Effector memory CD4-positive, alpha-beta T cell (primary cell): ENCODE results near the gene ZNF280A.
"Not testable (repeated sequence)": the region's sequence is repeated elsewhere in the genome, so short reads cannot be mapped to it uniquely, and the experiment has no call there.

ENCODE experiments used
- DNase-seq, 3 donors: peaks; one replicate each; pipeline ENCODE4 v3.0.0-alpha.2; 2020
- H3K27ac ChIP-seq: 2 replicates; pipeline ENCODE4 v1.7.0; 2013; ENCODE audit warnings: mild to moderate bottlenecking, low read length, moderate library complexity; ENCODE audit not compliant: insufficient read depth, poor library complexity, severe bottlenecking
- H3K27me3 ChIP-seq: replicated peaks from 2 replicates; pipeline ENCODE4 v1.7.0; 2013; ENCODE audit warnings: mild to moderate bottlenecking, low read length; ENCODE audit not compliant: insufficient read depth, control insufficient read depth, poor library complexity, severe bottlenecking
- H3K36me3 ChIP-seq: 2 replicates; pipeline ENCODE4 v1.7.0; 2013; ENCODE audit warnings: mild to moderate bottlenecking, low read length, moderate library complexity; ENCODE audit not compliant: control insufficient read depth, insufficient read depth
- H3K4me1 ChIP-seq: 2 replicates; pipeline ENCODE4 v1.7.0; 2013; ENCODE audit warnings: low read length, mild to moderate bottlenecking; ENCODE audit not compliant: control insufficient read depth, insufficient read depth, poor library complexity, severe bottlenecking
- H3K4me3 ChIP-seq: 2 replicates; pipeline ENCODE4 v1.7.0; 2013; ENCODE audit warnings: low read length, low read depth, mild to moderate bottlenecking; ENCODE audit not compliant: insufficient read depth, poor library complexity, severe bottlenecking
- H3K9me3 ChIP-seq: 2 replicates; pipeline ENCODE4 v1.7.0; 2013; ENCODE audit warnings: mild to moderate bottlenecking, low read length, moderate library complexity; ENCODE audit not compliant: control insufficient read depth

ZNF280A gene

DNA sequence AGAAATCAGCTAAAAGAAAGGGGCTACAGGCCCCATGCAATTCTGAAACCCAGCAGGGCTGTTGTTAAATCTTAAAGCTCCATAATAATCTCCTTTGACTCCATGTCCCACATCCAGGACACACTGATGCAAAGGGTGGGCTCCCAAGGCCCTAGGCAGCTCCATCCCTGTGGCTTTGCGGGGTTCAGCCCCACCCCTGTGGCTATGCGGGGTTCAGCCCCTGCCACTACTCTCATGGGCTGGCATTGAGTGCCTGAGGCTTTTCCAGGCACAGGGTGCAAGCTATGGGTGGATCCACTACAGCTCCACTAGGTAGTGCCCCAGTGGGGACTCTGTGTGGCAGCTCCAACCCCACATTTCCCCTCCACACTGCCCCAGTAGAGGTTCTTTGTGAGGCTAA, 8.7 kb upstream of the ZNF280A start:
- no peaks in the 10 kb centered on the region for H3K36me3 ChIP-seq
- H3K4me1 ChIP-seq = no peaks in the 10 kb centered on the region
- no peaks in the 10 kb centered on the region for H3K9me3 ChIP-seq
- no peak overlapping the region for H3K4me3 ChIP-seq
- no peak overlapping the region for H3K27ac ChIP-seq
- DNase-seq = no peak
- no peaks in the 10 kb centered on the region for H3K27me3 ChIP-seq

- Histone ChIP-seq H3K9me3 (no peaks in the 10 kb centered on the region), H3K4me3 (no peak overlapping the region), H3K27ac (no peak overlapping the region), H3K27me3 (no peaks in the 10 kb centered on the region), H3K4me1 (no peaks in the 10 kb centered on the region), H3K36me3 (no peaks in the 10 kb centered on the region)
- no peak for DNase-seq
Observed at GRCh38 chr22:22527312-22527711, 7.2 kb upstream of the ZNF280A start.

GRCh38 chr22:22526125-22526912, 6.2 kb upstream of the ZNF280A start:
- H3K27ac ChIP-seq = no peak overlapping the region
- no peaks in the 10 kb centered on the region for H3K27me3 ChIP-seq
- no peaks in the 10 kb centered on the region for H3K36me3 ChIP-seq
- no peak for DNase-seq
- H3K4me3 ChIP-seq = no peak overlapping the region
- no peaks in the 10 kb centered on the region for H3K4me1 ChIP-seq
- no peaks in the 10 kb centered on the region for H3K9me3 ChIP-seq

DNA sequence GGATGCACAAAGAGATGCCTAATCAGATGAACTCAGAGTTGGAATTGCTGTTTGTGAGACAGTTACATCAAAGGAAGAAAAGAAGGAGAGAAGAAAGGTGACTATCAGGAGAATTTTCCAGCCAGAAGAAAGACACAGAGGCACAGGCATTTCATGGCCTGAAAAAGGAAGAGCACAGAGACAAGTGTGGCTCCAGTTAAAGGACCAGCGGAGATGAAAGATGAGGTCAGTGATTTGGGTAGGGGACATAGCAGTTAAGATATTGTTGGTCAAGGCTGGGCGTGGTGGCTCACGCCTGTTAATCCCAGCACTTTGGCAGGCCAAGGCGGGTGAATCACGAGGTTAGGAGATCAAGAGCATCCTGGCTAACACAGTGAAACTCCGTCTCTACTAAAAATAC, 3.4 kb upstream of the ZNF280A start:
- Histone ChIP-seq H3K27me3 (no peaks in the 10 kb centered on the region), H3K36me3 (no peaks in the 10 kb centered on the region), H3K4me3 (no peak overlapping the region), H3K27ac (no peak overlapping the region), H3K4me1 (no peaks in the 10 kb centered on the region), H3K9me3 (no peaks in the 10 kb centered on the region)
- no peak for DNase-seq

DNA sequence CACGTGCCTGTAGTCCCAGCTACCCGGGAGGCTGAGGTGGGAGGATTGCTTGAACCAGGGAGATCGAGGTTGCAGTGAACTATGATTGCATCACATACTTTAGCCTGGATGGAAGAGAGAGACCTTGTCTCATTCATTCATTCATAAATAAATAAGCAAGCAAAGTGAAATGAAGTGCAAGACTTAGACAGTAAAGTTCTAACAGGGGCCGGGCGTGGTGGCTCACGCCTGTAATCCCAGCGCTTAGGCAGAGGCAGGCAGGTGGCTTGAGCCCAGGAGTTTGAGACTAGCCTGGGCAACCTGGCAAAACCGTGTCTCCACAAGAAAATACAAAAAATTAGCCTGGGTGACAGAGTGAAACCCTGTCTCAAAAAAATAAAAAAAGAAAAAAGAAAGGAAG, 1.6 kb upstream of the ZNF280A start:
- Histone ChIP-seq H3K4me3 (no peak overlapping the region), H3K36me3 (no peaks in the 10 kb centered on the region), H3K4me1 (no peaks in the 10 kb centered on the region), H3K27me3 (no peaks in the 10 kb centered on the region), H3K27ac (no peak overlapping the region), H3K9me3 (no peaks in the 10 kb centered on the region)
- no peak for DNase-seq

- Histone ChIP-seq H3K4me1 (no peaks in the 10 kb centered on the region), H3K27ac (no peak overlapping the region), H3K4me3 (no peak overlapping the region), H3K27me3 (no peaks in the 10 kb centered on the region), H3K36me3 (no peaks in the 10 kb centered on the region), H3K9me3 (no peaks in the 10 kb centered on the region)
- no peak for DNase-seq
Observed at GRCh38 chr22:22520667-22521602, 865 bp upstream of the ZNF280A start.

- no peak overlapping the region for H3K4me3 ChIP-seq
- H3K36me3 ChIP-seq = no peaks in the 10 kb centered on the region
- H3K27ac ChIP-seq = no peak overlapping the region
- no peaks in the 10 kb centered on the region for H3K9me3 ChIP-seq
- DNase-seq = no peak
- no peaks in the 10 kb centered on the region for H3K4me1 ChIP-seq
- H3K27me3 ChIP-seq = no peaks in the 10 kb centered on the region
Observed at GRCh38 chr22:22519591-22519990, 479 bp downstream of the ZNF280A start.

DNA sequence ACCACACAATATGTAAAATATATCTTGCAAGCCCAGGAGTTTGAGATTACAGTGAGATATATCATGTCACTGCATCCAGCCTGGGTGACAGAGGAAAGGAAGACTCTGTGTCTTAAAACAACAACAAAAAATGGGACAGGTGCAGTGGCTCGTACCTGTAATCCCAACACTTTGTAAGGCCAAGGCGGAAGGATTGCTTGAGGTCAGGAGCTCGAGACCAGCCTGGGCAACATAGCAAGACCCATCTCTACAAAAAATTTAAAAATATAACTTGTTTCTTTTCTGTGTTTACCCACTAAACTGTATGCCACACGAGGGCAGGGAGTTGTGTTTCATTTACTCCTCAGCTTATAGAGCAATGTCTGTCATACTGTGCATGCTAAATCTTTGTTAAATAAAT, 3.1 kb downstream of the ZNF280A start:
- Histone ChIP-seq H3K4me1 (no peaks in the 10 kb centered on the region), H3K9me3 (no peaks in the 10 kb centered on the region), H3K36me3 (no peaks in the 10 kb centered on the region), H3K27ac (no peak overlapping the region), H3K27me3 (no peaks in the 10 kb centered on the region), H3K4me3 (no peak overlapping the region)
- DNase-seq = no peak

GRCh38 chr22:22515890-22516289, 4.2 kb downstream of the ZNF280A start:
- DNase-seq = no peak
- no peak overlapping the region for H3K4me3 ChIP-seq
- no peaks in the 10 kb centered on the region for H3K4me1 ChIP-seq
- H3K36me3 ChIP-seq = no peaks in the 10 kb centered on the region
- no peaks in the 10 kb centered on the region for H3K9me3 ChIP-seq
- no peak overlapping the region for H3K27ac ChIP-seq
- H3K27me3 ChIP-seq = no peaks in the 10 kb centered on the region

DNA sequence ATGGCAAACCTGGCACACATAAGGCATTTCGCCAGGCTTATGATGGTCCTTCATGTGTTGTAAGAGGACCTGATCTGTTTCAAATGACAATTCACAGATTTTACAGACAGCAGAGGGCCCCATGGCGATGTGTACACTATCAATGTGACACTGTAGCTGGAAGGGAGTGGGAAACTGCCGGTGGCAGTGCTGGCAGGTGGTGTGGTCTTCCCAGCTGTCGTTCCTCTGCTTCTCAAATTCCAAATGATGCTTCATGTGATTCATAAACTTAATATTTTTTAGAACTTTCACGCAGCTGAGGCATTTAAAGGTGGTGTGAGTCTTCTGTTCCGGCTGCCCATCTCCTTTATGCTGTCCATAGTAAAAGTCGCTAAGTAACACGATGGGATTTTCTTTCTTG, 5.6 kb downstream of the ZNF280A start:
- H3K4me3 ChIP-seq, H3K9me3 ChIP-seq, H3K36me3 ChIP-seq, H3K27ac ChIP-seq, DNase-seq, H3K27me3 ChIP-seq, H3K4me1 ChIP-seq: not testable (repeated sequence)
